Liver (tissue), 3 donors: ENCODE measurements around the gene FAM78A.

Experiments
- EGR1 ChIP-seq, 2 donors: IDR thresholded peaks; 2 replicates each; pipeline ENCODE4 v1.6.1; 2016 to 2018; ENCODE audit warnings: antibody characterized with exemption in 2 of 2, low read depth in 2 of 2
- HNF4G ChIP-seq: IDR thresholded peaks from 2 replicates; pipeline ENCODE4 v1.6.1; 2016; ENCODE audit warnings: antibody characterized with exemption
- RAD21 ChIP-seq, 2 donors: IDR thresholded peaks; 2 replicates each; pipeline ENCODE4 v1.6.1; 2016; ENCODE audit warnings: antibody characterized with exemption in 2 of 2, mild to moderate bottlenecking in 2 of 2
- TAF1 ChIP-seq: conservative IDR thresholded peaks from 2 replicates; pipeline ENCODE4 v1.6.1; 2016; ENCODE audit warnings: antibody characterized with exemption, mild to moderate bottlenecking
- TF ChIP-seq, protein P1 (sequence below): IDR thresholded peaks from 2 replicates; pipeline ENCODE4 v1.6.1; 2016; ENCODE audit warnings: antibody characterized with exemption
- TF ChIP-seq, protein P2 (sequence below): fragments of 150-350 bp; IDR thresholded peaks from 2 replicates; pipeline ENCODE4 v1.5.1; 2017; ENCODE audit warnings: improper control_type of control experiment, low read depth, low read length; ENCODE audit not compliant: missing input control
- donor health status: healthy.
- donor health status: healthy.

GRCh38 chr9:131237931-131238401 is 38.3 kb downstream of the FAM78A start:
- TF ChIP-seq, protein P1, sequence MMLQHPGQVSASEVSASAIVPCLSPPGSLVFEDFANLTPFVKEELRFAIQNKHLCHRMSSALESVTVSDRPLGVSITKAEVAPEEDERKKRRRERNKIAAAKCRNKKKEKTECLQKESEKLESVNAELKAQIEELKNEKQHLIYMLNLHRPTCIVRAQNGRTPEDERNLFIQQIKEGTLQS = no peak
- TF ChIP-seq, protein P2, sequence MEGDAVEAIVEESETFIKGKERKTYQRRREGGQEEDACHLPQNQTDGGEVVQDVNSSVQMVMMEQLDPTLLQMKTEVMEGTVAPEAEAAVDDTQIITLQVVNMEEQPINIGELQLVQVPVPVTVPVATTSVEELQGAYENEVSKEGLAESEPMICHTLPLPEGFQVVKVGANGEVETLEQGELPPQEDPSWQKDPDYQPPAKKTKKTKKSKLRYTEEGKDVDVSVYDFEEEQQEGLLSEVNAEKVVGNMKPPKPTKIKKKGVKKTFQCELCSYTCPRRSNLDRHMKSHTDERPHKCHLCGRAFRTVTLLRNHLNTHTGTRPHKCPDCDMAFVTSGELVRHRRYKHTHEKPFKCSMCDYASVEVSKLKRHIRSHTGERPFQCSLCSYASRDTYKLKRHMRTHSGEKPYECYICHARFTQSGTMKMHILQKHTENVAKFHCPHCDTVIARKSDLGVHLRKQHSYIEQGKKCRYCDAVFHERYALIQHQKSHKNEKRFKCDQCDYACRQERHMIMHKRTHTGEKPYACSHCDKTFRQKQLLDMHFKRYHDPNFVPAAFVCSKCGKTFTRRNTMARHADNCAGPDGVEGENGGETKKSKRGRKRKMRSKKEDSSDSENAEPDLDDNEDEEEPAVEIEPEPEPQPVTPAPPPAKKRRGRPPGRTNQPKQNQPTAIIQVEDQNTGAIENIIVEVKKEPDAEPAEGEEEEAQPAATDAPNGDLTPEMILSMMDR = no peak
- TF ChIP-seq EGR1 (IDR thresholded peaks at IDR 0.05; ENCODE audit: low read depth in 2 of 2) = no peak
- no peak for TF ChIP-seq HNF4G
- no peak for TF ChIP-seq TAF1
- TF ChIP-seq RAD21 (IDR thresholded peaks at IDR 0.05) = peak in 1 of 2 donors; percentile 5
